Calu3 (cell line): ENCODE results near the gene PIPOX. TPM values are rescaled to one million over a fixed set of nuclear protein-coding genes. Genes with fewer than 3 reads are reported as not detected.

Experiments used
- BruUV-seq: library from RNA; stranded (reverse); fragments of 400-500 nt; replicated peaks from 2 replicates; lab custom pipeline; 2021; lab: Mats Ljungman, UMichigan
- CTCF ChIA-PET: fragments of 300-600 bp; sonication (Branson Sonifier 250); formaldehyde crosslinking; loops from one replicate; lab custom pipeline; 2022; ENCODE audit warnings: antibody characterized with exemption; lab: Charles Lee
- DNase-seq: peaks from one replicate; pipeline ENCODE4 v3.0.0; 2022
- H3K27ac Mint-ChIP-seq: one replicate; pipeline ENCODE4 v1.8.0; 2022; ENCODE audit warnings: mixed read lengths; ENCODE audit not compliant: unreplicated experiment
- H3K27me3 Mint-ChIP-seq: one replicate; pipeline ENCODE4 v1.8.0; 2022; ENCODE audit warnings: mixed read lengths; ENCODE audit not compliant: unreplicated experiment
- H3K36me3 Mint-ChIP-seq: one replicate; pipeline ENCODE4 v1.8.0; 2022; ENCODE audit warnings: mild to moderate bottlenecking, moderate library complexity, mixed read lengths; ENCODE audit not compliant: insufficient read depth, unreplicated experiment
- H3K4me1 Mint-ChIP-seq: one replicate; pipeline ENCODE4 v1.8.0; 2022; ENCODE audit warnings: mild to moderate bottlenecking, low read depth, mixed read lengths; ENCODE audit not compliant: unreplicated experiment
- H3K4me3 Mint-ChIP-seq: one replicate; pipeline ENCODE4 v1.8.0; 2022; ENCODE audit warnings: mild to moderate bottlenecking, low read depth, moderate library complexity, mixed read lengths; ENCODE audit not compliant: unreplicated experiment
- H3K9me3 Mint-ChIP-seq: one replicate; pipeline ENCODE4 v1.8.0; 2022; ENCODE audit warnings: low read depth, mixed read lengths; ENCODE audit not compliant: unreplicated experiment
- CTCF ChIP-seq: fragments of 200-600 bp; IDR thresholded peaks from one replicate; pipeline ENCODE4 v1.8.0; 2022; ENCODE audit warnings: antibody characterized with exemption; ENCODE audit not compliant: unreplicated experiment
- intact Hi-C: fragments of 100-400 bp; cut with micrococcal nuclease; formaldehyde crosslinking; loops from one replicate; pipeline ENCODE4 v1.10.0; 2022; ENCODE audit not compliant: unreplicated experiment
- total RNA-seq: library from RNA; stranded (reverse); gene quantifications from 2 replicates; pipeline ENCODE4 v1.2.3, GENCODE V29; 2022

PIPOX gene
- total RNA-seq, 1 experiment from 2014 or later = 3.7 TPM

GRCh38 chr17:29102046-29102445 lies 59.1 kb downstream of the PIPOX start:
- intact Hi-C loops = no loop called here
- Mint-ChIP-seq H3K4me1 (no peaks in the 10 kb centered on the region), H3K4me3 (no peak overlapping the region), H3K36me3 (peaks cover 40% of the 10 kb centered on the region), H3K27ac (peak overlapping the region; percentile 2), H3K27me3 (no peaks in the 10 kb centered on the region), H3K9me3 (no peaks in the 10 kb centered on the region)
- DNase-seq = no peak
- no peak for TF ChIP-seq CTCF
- BruUV-seq = no TSS peak
- CTCF ChIA-PET = no interaction called here

DNA sequence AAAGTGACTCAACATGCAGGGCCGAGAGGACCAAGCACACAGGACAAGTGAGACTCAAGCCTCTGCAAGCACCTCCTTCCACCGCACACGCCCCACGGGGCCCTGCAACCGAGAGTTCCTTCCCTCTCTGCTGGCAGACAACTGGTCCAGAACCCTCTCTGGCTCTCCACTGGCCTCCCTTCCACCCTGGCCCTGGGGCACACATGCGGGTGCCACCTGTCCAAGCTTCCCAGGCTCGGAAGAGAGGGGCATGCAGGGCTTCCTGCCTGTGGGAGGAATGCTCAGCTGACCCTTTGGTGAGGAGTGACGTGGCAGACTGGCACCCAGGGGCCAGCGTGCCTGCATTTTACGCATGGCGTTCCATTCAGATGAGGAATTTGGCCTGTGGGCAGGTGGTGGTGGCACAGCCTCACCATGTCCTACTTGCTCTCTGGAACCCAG lies 59.8 kb downstream of the PIPOX start:
- no peaks in the 10 kb centered on the region for H3K9me3 Mint-ChIP-seq
- H3K27me3 Mint-ChIP-seq = no peaks in the 10 kb centered on the region
- no peak overlapping the region for H3K27ac Mint-ChIP-seq
- no peak for DNase-seq
- intact Hi-C loops = no loop called here
- no peak overlapping the region for H3K4me3 Mint-ChIP-seq
- H3K4me1 Mint-ChIP-seq = no peaks in the 10 kb centered on the region
- H3K36me3 Mint-ChIP-seq = peaks cover 35% of the 10 kb centered on the region
- CTCF ChIA-PET = no interaction called here
- no peak for TF ChIP-seq CTCF
- no TSS peak for BruUV-seq

GRCh38 chr17:29103341-29103740 lies 60.4 kb downstream of the PIPOX start:
- peaks cover 5% of the 10 kb centered on the region for H3K4me1 Mint-ChIP-seq
- H3K27ac Mint-ChIP-seq = no peak overlapping the region
- H3K9me3 Mint-ChIP-seq = no peaks in the 10 kb centered on the region
- H3K36me3 Mint-ChIP-seq = peaks cover 35% of the 10 kb centered on the region
- intact Hi-C loops = no loop called here
- no peak for DNase-seq
- CTCF ChIA-PET = no interaction called here
- no peak overlapping the region for H3K4me3 Mint-ChIP-seq
- no peaks in the 10 kb centered on the region for H3K27me3 Mint-ChIP-seq
- no peak for TF ChIP-seq CTCF
- BruUV-seq = no TSS peak

Other genes starting within 250 kb of the PIPOX start
- 37.7 and 42.1 TPM in 2 replicates for gene FAM222B, start 200.4 kb upstream of the PIPOX start, total RNA-seq
- gene ERAL1, start 188.1 kb upstream of the PIPOX start, total RNA-seq = 47.2 and 48.4 TPM in 2 replicates
- gene FLOT2, start 145.4 kb upstream of the PIPOX start, total RNA-seq = 152 and 155 TPM in 2 replicates
- 19.2 and 23.2 TPM in 2 replicates for gene DHRS13, start 140.1 kb upstream of the PIPOX start, total RNA-seq
- gene PHF12, start 91.6 kb upstream of the PIPOX start, total RNA-seq = 54.0 and 57.6 TPM in 2 replicates
- not detected in 2 replicates for gene SEZ6, start 37.1 kb upstream of the PIPOX start, total RNA-seq
- 89.9 and 123 TPM in 2 replicates for gene MYO18A, start 137.3 kb downstream of the PIPOX start, total RNA-seq
- not detected in 2 replicates for gene CRYBA1, start 203.7 kb downstream of the PIPOX start, total RNA-seq